ENCODE measurements around the gene KIF25.
A peak's percentile ranks its signal among the peaks of the same experiment; 100 is the strongest.
"Not testable (repeated sequence)": the region's sequence is repeated elsewhere in the genome, so short reads cannot be mapped to it uniquely, and the experiment has no call there.

KIF25 gene

DNA sequence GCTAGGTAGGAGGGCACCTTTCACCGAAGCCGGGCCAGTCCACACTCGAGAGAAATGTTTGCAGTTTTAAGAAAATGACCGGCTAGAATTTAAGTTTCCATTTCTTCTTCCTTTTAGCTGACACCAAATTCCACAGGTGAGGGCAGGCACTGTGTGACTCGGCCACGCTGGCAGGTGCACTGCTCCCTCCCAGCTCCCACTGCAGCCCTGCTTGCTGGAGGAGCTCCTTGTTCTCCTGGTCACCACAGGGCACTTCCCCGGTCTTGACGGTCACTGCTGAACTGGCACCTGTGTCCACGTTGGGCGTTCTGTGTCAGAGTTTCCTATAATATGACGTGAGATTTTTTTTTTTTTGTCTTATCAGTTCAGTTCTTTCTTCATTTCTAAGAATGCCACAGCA is 3.6 kb upstream of the KIF25 start:
- no peak for DNase-seq (ENCODE audit: low read depth, low spot score)

DNA sequence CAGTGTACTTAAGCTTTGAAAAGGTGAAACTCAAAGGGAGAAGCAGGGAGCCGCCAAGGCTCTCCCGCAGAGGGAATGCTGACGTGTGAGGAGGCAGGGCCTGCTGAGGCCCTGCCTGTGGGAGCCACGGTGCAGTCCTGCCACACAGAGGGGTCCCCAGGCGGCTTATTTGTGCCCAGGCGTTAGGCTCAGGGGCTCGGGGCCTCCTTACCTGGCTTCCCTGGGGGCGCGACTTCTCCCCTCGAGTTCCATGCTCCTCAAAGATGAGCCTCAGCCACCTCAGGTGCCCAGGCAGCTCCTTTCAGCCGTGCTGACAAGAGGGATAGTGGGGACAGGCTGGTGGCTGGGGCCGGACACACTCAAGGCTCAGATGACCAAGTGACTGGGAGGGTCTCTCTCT is 2.2 kb upstream of the KIF25 start:
- no peak for DNase-seq (ENCODE audit: low read depth, low spot score)

DNA sequence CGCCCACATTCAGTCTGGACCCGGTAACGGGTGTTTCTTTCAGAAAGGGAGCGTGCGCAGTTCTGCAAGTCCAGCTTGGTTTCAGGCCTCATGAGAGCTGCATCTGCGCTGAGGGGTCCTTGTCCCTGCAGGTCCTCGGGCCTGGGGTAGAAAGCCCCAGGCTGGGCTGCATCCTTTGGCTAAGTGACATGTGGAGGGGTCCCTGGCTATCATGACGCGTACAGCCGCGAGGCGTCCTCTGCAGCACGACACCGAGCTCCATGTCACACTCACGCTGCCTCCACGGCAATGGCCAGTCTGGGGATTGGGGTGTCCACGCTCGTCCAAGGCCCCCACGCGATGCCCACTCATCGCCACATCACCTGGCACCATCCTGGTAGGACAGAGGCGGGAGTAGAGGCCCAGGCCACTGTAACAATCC is 1.7 kb upstream of the KIF25 start:
- DNase-seq (ENCODE audit: low read depth, low spot score), result no peak

DNA sequence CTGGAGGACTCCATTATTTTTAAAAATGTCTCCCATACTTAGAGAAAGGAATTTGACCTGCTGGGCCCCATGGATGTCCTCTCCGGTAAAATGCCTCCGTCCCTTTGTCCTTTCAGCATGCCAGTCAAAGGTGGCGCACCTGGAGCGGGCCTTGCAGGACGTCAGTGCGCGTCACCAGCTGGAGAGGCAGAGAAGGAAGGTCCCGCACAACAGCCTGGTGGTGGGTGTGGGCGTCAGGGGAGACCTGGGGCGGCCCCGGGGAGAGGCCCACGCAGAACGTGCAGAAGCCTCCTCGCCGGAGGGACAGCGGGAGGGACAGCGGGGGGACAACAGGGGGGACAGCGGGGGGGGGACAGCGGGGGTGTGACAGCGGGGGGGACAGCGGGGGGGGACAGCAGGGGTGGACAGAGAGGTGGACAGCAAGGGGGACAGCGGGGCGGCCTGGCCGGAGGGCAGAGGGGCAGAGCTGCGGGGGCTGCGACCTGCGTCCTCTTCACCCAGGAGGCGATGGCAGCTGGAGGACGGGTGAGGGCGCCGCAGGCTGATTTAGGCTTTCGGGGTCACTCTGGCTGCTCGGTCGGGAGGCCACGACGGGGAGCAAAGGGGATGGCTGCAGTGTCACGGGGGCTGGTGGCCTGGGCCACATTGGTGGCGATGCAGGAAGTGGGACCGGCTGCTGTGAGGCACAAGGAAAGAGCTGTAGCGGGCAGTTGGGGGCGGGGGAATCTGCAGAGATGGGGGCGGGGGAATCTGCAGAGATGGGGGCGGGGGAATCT is 859 bp upstream of the KIF25 start:
- no peak for DNase-seq (ENCODE audit: low read depth, low spot score)

DNA sequence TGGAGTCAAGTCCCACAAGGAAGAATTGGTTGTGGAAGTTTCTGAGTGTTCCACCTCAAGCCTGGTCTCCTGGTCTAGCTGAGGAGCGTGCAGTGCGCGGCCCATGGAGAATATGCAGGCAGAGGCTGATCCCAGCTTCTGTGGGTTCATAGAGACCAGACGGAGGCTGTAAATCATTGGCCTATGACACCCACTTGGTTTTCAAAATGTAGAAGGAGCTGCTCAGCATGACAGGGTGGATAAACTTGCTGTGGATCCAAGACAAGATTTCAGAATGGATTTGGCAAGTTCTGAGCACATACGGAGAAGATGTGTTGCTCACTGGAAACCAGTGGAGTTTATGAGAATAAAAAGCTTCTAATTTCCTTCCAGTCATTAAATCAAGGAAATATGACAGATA is 744 bp downstream of the KIF25 start:
- DNase-seq (ENCODE audit: low read depth, low spot score), result no peak

DNA sequence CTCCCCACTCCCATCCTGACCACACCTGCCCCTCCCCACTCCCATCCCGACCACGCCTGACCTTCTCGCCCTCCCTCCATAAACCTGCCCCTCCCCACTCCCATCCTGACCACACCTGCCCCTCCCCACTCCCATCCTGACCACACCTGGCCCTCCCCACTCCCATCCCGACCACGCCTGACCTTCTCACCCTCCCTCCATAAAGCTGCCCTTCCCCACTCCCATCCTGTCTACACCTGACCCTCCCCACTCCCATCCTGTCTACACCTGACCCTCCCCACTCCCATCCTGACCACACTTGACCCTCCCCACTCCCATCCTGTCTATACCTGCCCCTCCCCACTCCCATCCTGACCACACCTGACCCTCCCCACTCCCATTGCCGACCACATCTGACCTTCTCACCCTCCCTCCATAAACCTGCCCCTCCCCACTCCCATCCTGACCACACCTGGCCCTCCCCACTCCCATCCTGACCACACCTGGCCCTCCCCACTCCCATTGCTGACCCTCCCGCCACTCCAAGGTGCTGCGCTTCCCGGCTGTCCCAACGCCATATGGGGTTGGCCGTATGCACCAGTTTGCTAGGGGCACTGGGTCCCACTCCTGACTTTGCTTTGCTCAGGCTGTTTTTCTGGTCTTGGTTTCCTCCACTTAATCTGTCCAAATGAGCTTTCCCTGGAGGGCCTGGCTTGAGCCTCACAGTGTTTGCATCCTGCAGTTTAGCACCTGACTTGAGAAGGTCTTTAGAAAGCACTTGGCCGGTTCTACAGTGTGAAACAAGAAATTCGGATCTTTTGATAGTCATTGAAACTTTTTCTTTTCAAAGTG is 2.9 kb downstream of the KIF25 start:
- no peak for DNase-seq (ENCODE audit: low read depth, low spot score)

DNA sequence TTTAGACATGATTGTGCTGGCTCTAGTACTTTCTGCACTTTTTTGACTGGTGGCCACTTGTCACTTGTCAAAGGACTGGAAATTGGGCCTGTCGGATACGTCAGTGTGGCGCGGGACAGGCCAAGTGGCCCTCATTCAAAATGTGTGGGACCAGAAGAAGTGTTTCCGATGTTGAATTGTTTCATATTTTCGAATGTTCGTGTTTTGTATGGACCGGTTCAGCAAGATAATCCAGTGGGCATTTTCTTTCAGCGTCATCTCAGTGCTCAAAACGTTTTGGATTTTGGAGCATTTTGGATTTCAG is 3.5 kb downstream of the KIF25 start:
- DNase-seq (ENCODE audit: low read depth, low spot score), result no peak

DNA sequence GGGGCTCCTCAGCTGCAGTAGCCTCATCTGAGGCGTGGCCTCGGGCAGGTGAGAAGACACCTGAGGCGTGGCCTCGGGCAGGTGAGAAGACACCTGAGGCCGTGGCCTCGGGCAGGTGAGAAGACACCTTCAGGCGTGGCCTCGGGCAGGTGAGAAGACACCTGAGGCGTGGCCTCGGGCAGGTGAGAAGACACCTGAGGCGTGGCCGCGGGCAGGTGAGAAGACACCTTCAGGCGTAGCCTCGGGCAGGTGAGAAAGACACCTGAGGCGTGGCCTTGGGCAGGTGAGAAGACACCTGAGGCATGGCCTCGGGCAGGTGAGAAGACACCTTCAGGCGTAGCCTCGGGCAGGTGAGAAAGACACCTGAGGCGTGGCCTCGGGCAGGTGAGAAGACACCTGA is 4.0 kb downstream of the KIF25 start:
- DNase-seq (ENCODE audit: low read depth, low spot score), result not testable (repeated sequence)

DNA sequence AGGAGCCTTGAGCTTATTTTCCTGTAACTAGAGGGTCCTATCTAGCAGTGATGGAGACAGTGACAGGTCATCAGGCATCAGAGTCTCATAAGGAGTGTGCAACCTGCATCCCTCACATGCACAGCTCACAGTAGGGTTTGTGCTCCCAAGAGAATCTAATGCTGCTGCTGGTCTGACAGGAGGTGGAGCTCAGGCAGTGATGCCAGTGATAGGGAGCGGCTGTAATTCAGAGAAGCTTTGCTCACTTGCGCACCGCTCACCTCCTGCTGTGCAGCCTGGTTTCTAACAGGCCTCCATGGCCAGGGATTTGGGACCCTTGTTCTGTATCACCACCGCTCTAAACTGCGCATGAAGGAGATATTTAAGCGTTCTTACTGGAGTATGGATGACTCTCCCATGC is 5.3 kb downstream of the KIF25 start:
- no peak for DNase-seq (ENCODE audit: low read depth, low spot score)

DNA sequence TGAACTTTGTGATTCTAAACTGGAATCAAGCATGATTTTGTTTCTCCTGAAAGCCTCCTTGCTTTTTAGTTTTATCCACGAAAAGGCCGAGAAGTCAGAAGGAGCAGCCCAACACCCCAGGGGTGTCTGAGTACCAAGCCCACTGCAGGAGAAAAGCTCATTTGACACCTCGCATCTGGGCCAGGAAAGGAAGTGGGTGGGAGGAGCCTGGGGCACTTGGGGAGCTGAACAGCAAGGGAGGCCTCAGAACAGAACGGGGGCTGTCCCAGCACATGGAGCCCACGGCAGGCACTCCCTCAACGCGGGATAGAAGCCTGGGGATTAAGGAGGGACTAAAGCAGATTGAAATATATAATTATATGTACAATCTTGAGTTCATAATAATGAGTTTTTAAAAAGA is 6.6 kb downstream of the KIF25 start:
- no peak for DNase-seq (ENCODE audit: low read depth, low spot score)

DNA sequence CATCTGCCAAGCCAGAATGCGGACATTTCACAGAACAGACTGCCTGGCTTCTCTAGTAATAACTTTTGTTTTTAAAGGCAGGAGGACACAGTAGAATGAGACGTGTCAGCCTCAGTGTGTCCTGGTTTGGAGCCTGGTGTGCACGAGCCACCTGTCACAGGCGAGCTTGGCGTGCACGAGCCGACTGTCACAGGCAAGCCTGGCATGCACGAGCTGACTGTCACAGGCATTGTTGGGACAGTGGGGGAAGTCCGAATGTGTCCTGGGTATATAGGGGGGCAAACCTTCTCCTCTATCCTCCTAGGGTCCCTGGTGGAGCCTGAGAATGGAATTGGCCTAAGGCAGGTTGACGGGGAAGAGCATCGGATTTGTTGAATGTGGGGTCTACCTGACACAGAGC is 7.5 kb downstream of the KIF25 start:
- DNase-seq (ENCODE audit: low read depth, low spot score), result no peak

DNA sequence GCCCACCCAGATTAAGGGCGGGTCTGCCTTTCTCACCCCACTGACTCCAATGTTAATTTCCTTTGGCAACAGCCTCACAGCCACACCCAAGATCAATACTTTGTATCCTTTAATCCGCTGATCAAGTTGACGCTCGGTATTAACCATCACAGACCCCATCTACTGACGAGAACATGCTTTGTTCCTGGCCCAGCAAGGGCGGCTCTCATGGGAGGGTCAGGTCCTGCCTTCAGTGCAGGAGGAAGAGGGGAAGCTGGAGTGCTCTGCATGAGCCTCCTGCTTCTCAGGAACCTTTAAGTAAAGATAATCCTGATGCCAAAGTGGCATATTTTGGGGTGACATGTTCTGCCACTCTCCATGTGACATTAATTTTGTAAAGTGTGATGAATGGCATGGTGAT is 8.3 kb downstream of the KIF25 start:
- DNase-seq (ENCODE audit: low read depth, low spot score), result no peak

DNA sequence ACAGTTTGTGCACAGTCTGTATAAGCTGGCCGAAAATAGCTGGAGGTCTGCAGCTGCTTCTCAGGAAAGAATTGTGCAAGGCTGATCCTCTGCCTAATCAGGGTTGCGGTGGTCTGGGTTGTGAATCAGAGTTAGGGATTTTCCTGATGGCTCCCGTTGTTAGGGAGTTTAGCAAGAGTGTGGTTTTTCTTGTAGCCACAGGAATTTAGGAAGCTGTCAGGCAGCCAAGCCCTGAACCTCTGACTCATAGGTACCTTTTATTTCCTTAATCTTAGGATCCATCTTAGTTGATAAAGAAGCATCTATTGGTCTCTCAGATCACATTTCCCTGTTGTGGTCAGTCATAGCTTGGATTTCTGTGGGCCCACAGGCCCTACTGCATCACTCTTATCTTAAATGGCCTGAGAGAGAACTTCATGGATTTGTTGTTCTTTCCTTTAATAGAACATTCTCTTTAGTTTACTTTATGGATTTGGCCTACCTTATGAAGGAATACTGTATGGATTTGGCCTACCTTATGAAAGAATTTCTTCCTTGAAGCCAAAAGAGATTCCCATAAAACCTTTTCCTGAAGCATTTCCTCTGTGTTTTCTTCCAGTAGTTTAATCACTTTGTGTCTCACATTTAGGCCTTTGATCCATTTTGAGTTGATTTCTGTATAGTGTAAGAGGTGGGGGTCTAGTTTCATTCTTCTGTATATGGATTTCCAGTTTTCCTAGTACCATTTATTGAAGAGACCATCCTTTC is 10.3 kb downstream of the KIF25 start:
- peak; percentile 98 for DNase-seq (ENCODE audit: low read depth, low spot score)

DNA sequence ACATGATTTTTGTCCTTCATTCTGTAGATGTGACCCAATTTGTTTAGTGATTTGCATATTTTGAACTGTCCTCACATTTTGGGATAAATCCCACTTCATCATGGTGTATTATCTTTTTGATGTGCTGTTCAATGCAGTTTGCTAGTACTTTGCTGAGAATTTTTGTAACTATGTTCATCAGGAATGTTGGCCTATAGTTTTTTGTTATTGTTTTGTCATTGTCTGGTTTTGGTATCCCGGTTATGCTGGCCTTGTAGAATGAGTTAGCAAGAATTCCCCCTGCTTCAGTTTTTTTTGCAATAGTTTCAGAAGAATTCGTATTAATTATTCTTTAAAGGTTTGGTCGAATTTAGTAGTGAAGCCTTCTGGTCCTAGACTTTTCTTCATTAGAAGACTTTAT is 11.9 kb downstream of the KIF25 start:
- DNase-seq (ENCODE audit: low read depth, low spot score), result no peak

DNA sequence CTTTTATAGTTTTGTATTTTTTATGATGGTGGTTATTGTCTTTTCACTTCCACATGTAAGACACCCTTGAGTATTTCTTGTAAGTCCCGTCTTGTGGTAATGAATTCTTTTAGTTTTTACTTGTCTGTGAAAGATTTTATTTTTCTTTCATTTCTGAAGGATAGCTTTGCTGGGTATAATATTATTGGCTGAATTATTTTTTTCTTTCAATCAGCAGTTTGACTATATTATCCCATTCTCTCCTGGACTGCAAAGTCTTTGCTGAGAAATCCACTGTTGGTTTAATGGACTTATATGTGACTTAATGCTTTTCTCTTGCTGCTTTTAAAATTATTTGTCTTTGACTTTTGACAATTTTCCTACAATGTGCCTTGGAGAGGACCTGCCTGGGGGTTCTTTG is 13.8 kb downstream of the KIF25 start:
- DNase-seq (ENCODE audit: low read depth, low spot score), result no peak

DNA sequence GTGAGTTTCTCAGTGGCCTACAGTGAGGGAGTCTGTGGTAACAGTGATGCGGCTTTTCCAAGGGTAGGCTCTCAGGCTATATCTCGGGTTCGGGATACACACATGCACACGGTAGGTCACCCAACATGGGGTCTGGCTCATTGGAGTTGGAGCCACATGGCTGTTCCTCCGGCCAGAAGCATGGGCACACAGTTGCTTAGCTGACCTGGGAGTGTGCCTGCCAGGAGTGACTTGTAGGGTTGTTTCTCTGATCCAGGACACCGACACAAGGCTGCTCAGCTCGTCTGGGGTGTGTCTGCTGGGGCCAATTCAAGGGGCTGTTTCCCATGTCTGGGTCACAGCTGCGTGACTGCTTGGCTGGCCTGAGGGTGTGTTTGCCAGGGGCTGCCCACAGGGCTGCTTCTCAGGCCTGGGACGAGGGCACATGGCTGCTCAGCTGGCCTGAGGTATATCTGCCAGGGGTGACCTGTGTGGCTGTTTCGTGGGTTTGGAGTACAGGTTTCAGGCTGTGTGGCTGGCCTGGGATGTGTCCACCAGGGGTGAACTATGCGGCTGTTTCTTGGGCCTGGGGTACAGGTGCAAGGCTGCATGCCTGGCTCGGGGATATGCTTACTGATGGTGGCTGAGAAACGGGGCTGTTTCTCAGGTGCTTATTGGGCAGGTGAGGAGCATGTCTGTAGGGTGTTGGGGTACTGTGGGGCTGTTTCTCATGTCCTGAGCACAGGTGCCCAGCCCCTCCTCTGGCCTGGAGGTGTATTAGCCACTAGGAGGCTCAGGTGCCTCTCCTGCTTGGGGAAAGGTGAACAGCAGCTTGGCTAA is 15.2 kb downstream of the KIF25 start:
- DNase-seq (ENCODE audit: low read depth, low spot score), result no peak

DNA sequence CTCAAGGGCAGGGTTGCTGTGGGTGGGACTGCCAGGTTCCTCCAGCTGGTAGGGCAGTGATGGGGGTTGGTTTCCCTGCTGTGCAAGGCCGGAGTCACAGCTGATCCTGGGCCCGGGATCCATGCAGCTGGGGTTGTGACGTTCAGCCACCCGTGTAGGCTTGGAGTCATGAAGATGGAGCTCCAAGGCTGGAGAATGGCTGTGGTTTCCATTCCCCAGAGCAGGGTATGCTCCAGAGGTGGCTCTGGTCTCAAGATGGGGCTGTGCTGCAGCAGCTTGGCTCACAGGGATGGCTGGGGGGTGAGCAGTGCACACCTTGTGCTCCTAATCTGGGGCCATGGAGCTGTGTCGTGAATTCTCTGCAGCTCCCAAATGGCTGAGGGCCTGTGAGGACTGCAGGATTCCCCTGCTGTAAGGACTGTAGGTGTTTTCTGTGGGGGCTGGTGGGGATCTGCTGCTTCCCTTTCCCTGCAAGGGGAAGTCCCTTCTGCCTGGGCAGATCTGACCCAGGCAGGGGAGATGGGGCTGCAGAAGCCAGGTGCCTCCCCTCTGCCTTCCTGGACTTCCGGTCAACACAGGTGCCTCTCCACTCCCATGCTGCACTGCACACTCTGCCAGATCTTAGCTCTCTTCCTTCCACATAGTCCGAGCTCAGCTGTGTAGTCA is 15.9 kb downstream of the KIF25 start:
- no peak for DNase-seq (ENCODE audit: low read depth, low spot score)

DNA sequence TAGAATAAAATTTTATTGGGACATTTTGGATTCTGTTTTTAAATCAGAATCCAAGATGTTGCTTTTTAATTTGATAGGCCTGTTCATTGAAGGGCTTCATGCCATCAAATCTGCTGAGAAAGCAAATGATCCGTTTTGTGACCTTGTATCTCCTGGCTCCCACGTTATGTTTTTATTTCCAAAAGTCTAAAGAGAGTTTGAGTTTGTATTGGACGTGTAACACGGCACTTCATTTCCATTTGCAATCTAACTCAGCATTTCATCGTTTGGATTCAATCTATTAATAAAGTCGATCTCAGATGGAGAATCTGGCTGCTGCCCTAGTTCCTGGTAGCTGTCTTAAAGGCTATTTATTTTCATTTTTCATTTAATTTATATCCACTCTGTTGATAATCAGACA is 17.0 kb downstream of the KIF25 start:
- no peak for DNase-seq (ENCODE audit: low read depth, low spot score)

DNA sequence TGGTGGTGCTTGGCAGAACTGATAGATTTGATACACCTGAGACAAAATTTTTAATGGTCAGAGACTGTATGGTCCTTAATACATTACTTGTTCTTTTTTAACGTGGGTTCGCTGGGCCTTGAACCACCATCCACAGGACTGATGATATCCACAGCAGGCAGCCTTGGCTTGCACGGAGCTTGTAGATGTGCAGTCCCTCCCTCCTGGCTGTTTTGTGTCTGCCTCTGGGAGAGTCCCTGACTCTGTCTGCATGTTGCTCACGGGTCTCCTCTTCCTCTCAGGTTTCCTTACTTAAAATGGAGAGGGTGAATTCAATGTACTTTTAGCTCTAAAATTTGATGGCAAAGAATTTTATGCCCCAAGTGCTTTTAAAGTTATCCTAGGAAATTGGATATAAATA is 17.5 kb downstream of the KIF25 start:
- no peak for DNase-seq (ENCODE audit: low read depth, low spot score)

DNA sequence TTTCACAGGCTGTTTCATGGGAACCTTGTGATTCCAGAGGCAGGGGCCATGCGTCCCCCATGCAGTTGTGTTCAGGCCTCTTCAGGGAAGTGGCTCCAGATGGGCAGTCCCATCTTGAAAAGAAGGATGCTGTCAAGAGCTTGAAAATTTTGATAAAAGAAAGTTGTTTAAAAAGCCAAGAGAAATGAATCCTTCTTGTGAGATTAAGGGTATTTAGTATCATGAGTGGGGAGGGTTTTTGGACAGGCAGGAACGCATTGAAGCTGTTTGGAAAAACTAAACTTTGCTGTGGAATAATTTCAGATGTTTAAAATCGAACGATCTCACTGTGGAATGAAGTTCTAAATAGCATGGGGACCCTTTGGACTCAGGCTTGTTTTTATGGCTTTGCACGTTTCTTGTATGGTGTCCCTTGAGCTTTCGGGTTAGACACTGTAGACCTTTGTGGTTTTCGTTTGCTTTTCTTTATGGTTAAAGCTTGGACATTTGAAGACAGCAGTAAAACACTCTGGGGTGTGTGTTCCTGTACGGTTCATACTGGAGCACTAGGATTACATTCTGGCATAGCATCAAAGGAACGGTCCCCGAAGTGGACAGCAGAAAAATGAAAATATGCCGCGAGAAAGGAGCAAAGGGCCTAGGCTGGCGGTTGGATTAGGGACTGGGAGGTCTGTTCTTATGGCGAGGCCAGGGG is 18.2 kb downstream of the KIF25 start:
- no peak for DNase-seq (ENCODE audit: low read depth, low spot score)

DNA sequence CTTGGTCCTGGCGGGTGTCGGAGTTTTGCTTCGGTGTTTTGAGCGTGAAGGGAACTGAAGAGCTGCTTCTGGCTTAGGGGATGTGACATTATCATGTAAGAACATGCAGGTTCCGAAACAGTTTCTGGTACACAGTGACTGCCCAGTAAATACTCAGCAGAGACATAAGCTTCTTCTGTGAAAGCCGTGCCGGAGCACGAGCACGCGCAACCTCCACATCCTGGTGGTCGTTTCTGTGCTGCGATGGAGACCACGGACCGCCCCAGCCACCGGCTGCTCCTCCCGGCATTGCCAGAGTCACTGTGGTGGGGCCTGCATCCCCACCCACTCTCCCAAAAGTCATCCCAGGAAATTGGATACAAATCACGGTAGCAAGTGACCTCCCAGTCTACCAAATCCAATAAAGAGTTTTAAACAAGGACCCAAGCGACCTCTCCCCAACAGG is 18.7 kb downstream of the KIF25 start:
- no peak for DNase-seq (ENCODE audit: low read depth, low spot score)

All from astrocyte of the hippocampus (primary cell).